RCC 7860 (cell line): ENCODE results near the gene RPP25L.

Source experiments
- DNase-seq: peaks from one replicate; pipeline ENCODE4 v3.0.0-alpha.2; 2015; ENCODE audit warnings: low spot score
- FAIRE-seq: peaks from 2 replicates; lab custom pipeline; 2012; peaks lifted over from hg19 to GRCh38; lab: Jason Lieb, UNC

RPP25L gene

GRCh38 chr9:34588671-34589635 is 22.9 kb downstream of the RPP25L start:
- DNase-seq = no peak
- FAIRE-seq = no peak

- DNase-seq = no peak
- FAIRE-seq = no peak
These were observed 24.6 kb downstream of the RPP25L start for GRCh38 chr9:34587271-34587670.

- no peak for DNase-seq
- FAIRE-seq = no peak
These were observed 25.8 kb downstream of the RPP25L start for GRCh38 chr9:34585946-34586669.

- DNase-seq (no peak), FAIRE-seq (no peak)
These were observed 26.9 kb downstream of the RPP25L start for GRCh38 chr9:34584970-34585369.

GRCh38 chr9:34582787-34583186 is 29.1 kb downstream of the RPP25L start:
- no peak for FAIRE-seq
- no peak for DNase-seq

- FAIRE-seq = no peak
These were observed 30.6 kb downstream of the RPP25L start for GRCh38 chr9:34581318-34581717.

GRCh38 chr9:34580358-34580757 is 31.5 kb downstream of the RPP25L start:
- FAIRE-seq = no peak

More at GRCh38 chr9:34581318-34581717, 30.6 kb downstream of the RPP25L start:
- DNase-seq = no peak

GRCh38 chr9:34579808-34580163 is 32.1 kb downstream of the RPP25L start:
- FAIRE-seq (no peak), DNase-seq (no peak)

More at GRCh38 chr9:34580358-34580757, 31.5 kb downstream of the RPP25L start:
- DNase-seq = no peak

- DNase-seq (no peak), FAIRE-seq (no peak)
These were observed 32.6 kb downstream of the RPP25L start for GRCh38 chr9:34579104-34579807.

- FAIRE-seq (no peak), DNase-seq (no peak)
These were observed 33.4 kb downstream of the RPP25L start for GRCh38 chr9:34578241-34579103.

GRCh38 chr9:34577400-34578240 is 34.3 kb downstream of the RPP25L start:
- DNase-seq (no peak), FAIRE-seq (no peak)

- DNase-seq (no peak), FAIRE-seq (no peak)
These were observed 35.1 kb downstream of the RPP25L start for GRCh38 chr9:34576597-34577399.

GRCh38 chr9:34575862-34576596 is 35.9 kb downstream of the RPP25L start:
- FAIRE-seq = no peak
- DNase-seq = no peak

GRCh38 chr9:34575241-34575640 is 36.7 kb downstream of the RPP25L start:
- DNase-seq (no peak), FAIRE-seq (no peak)

- DNase-seq (no peak), FAIRE-seq (no peak)
These were observed 37.3 kb downstream of the RPP25L start for GRCh38 chr9:34574571-34574970.

GRCh38 chr9:34573599-34574325 is 38.1 kb downstream of the RPP25L start:
- FAIRE-seq = no peak

GRCh38 chr9:34572628-34573027 is 39.3 kb downstream of the RPP25L start:
- FAIRE-seq (no peak), DNase-seq (no peak)

More at GRCh38 chr9:34573599-34574325, 38.1 kb downstream of the RPP25L start:
- DNase-seq = no peak
